Upper lobe of left lung (tissue), 4 donors: ENCODE measurements around the gene RPS17.

Experiments used
- CTCF ChIP-seq, 6 experiments: fragments of 450-650 bp in 4 of 6; fragments of 200-600 bp in 2 of 6; sonication (generic) in 2 of 6; IDR thresholded peaks; one replicate each; pipeline ENCODE4 v1.5.1; 2016 to 2019; ENCODE audit warnings: antibody characterized with exemption in 6 of 6
- POLR2A ChIP-seq, 4 donors: fragments of 450-650 bp; IDR thresholded peaks; one replicate each; pipeline ENCODE4 v1.5.1; 2016 to 2017; ENCODE audit warnings: antibody characterized with exemption in 4 of 4, mild to moderate bottlenecking in 2 of 4
- POLR2AphosphoS5 ChIP-seq, 2 donors: sonication (generic); formaldehyde crosslinking; IDR thresholded peaks; one replicate each; pipeline ENCODE4 v1.5.1; 2017; ENCODE audit warnings: antibody characterized with exemption in 2 of 2

- TF ChIP-seq CTCF (IDR thresholded peaks at IDR 0.05) (no peak), POLR2AphosphoS5 (IDR thresholded peaks at IDR 0.05) (no peak), POLR2A (IDR thresholded peaks at IDR 0.05) (no peak)
Measured at GRCh38 chr15:82533801-82534200, 6.5 kb downstream of the RPS17 start.
